ENCODE data around the gene ZNF8. TPM values are rescaled to one million over a fixed set of nuclear protein-coding genes. Genes with fewer than 3 reads are reported as not detected.
"Not testable (repeated sequence)": the region's sequence is repeated elsewhere in the genome, so short reads cannot be mapped to it uniquely, and the experiment has no call there.

Gene ZNF8
- total RNA-seq, result 1 to 10 TPM; 4.4 to 4.5 TPM

- peak within 1 kb of the TSS; percentile 95 for H3K27ac Mint-ChIP-seq
- intact Hi-C loops (cut with DNase I, micrococcal nuclease), result loop anchor here (1.0 to 2.0 kb wide), 21 partner anchors 27 to 998 kb away; partner anchors contain the start of genes ERVK3-1 (in 2 of the 2), ZNF584 (in 2 of the 2), ZSCAN22 (in 2 of the 2) and MZF1 (in 1 of the 2)
- ATAC-seq (peak; percentile 98), DNase-seq (peak; percentile 99)
- ChIA-PET POLR2A (interaction anchor here (0.5 to 1.2 kb wide), 3 partner anchors 41 to 1040 kb away, joined by 3 to 4 read pairs (median 3); no protein-coding TSS in a partner anchor), CTCF (interaction anchor here (0.6 to 0.8 kb wide), 2 partner anchors 8 to 27 kb away, joined by 3 to 5 read pairs; no protein-coding TSS in a partner anchor)
- H3K9me3 Mint-ChIP-seq (ENCODE audit: low read depth), result peaks cover 13% of the 10 kb centered on the region
- peaks cover 28% of the 10 kb centered on the region for H3K4me1 Mint-ChIP-seq
- no peaks in the 10 kb centered on the region for H3K27me3 Mint-ChIP-seq
- peaks cover 60% of the 10 kb centered on the region for H3K36me3 Mint-ChIP-seq (ENCODE audit: low read depth)
- peak within 1 kb of the TSS; percentile 98 for H3K4me3 Mint-ChIP-seq
Observed at GRCh38 chr19:58278541-58279041, at the start of gene ZNF8. Gene ZNF8, plus strand, starts transcription at chr19:58278955. Its CDS starts 127 bp downstream, at chr19:58279082.

- H3K36me3 Mint-ChIP-seq (ENCODE audit: low read depth), result peaks cover 66% of the 10 kb centered on the region
- H3K27me3 Mint-ChIP-seq, result no peaks in the 10 kb centered on the region
- peak overlapping the region; percentile 95 for H3K27ac Mint-ChIP-seq
- peaks cover 40% of the 10 kb centered on the region for H3K9me3 Mint-ChIP-seq (ENCODE audit: low read depth)
- ChIA-PET CTCF (interaction anchor here (0.5 to 1.2 kb wide), 5 partner anchors 15 to 292 kb away, joined by 3 to 4 read pairs (median 3); partner anchors contain the start of gene ZNF274), POLR2A (no interaction called here)
- peaks cover 24% of the 10 kb centered on the region for H3K4me1 Mint-ChIP-seq
- ATAC-seq (peak; percentile 55), DNase-seq (peak; percentile 58)
- H3K4me3 Mint-ChIP-seq, result peak overlapping the region; percentile 91
- intact Hi-C loops (cut with DNase I, micrococcal nuclease), result loop anchor here (2.0 to 5.0 kb wide), 4 partner anchors 46 to 213 kb away; partner anchors contain the start of genes ZNF132 (in 1 of the 2), ZNF274 (in 1 of the 2), ZNF8 (in 1 of the 2) and ZNF837 (in 1 of the 2)
Observed at GRCh38 chr19:58229255-58229639, 49.5 kb upstream of the ZNF8 start.

DNA sequence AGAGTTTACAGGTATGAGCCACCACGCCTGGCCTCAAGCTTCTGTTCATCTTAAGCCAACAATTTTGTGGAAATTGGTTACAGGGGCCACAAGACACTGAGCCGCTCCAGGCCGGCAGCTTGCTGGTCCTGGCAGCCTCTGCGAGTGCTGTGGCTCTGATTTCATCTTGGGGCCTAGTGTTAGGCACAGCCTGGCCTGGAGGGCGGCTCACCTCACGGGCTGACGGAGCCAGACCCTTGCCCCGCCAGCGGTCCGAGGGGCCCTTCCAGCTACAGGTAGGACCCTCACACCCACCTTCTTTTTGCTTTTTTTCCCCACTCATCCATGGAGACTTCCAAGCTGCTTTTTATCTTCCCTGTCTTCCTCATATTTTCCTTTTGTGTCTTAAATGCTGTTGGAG is 41.4 kb upstream of the ZNF8 start:
- intact Hi-C loops (cut with DNase I, micrococcal nuclease), result no loop called here

GRCh38 chr19:58243351-58243750 is 35.4 kb upstream of the ZNF8 start:
- peaks cover 99% of the 10 kb centered on the region for H3K36me3 Mint-ChIP-seq (ENCODE audit: low read depth)
- no peaks in the 10 kb centered on the region for H3K27me3 Mint-ChIP-seq
- no peak overlapping the region for H3K4me3 Mint-ChIP-seq
- peaks cover 48% of the 10 kb centered on the region for H3K9me3 Mint-ChIP-seq (ENCODE audit: low read depth)
- DNase-seq (no peak), ATAC-seq (no peak)
- intact Hi-C loops (cut with DNase I, micrococcal nuclease), result no loop called here
- CTCF ChIA-PET, result no interaction called here
- H3K27ac Mint-ChIP-seq, result no peak overlapping the region
- POLR2A ChIA-PET, result no interaction called here
- H3K4me1 Mint-ChIP-seq, result peaks cover under 1% of the 10 kb centered on the region

More for the DNA sequence above, 41.4 kb upstream of the ZNF8 start:
- H3K4me1 Mint-ChIP-seq, result peaks cover 1% of the 10 kb centered on the region
- H3K27ac Mint-ChIP-seq, result no peak overlapping the region
- ATAC-seq, result no peak
- peaks cover 47% of the 10 kb centered on the region for H3K9me3 Mint-ChIP-seq (ENCODE audit: low read depth)
- ChIA-PET CTCF (no interaction called here), POLR2A (interaction anchor here (0.6 to 1.2 kb wide), 2 partner anchors 41 to 510 kb away, joined by 3 to 4 read pairs; partner anchors contain the start of gene ZNF8)
- peaks cover 95% of the 10 kb centered on the region for H3K36me3 Mint-ChIP-seq (ENCODE audit: low read depth)
- H3K4me3 Mint-ChIP-seq, result no peak overlapping the region
- DNase-seq, result no peak
- no peaks in the 10 kb centered on the region for H3K27me3 Mint-ChIP-seq

GRCh38 chr19:58248886-58249285 is 29.9 kb upstream of the ZNF8 start:
- DNase-seq, result no peak
- POLR2A ChIA-PET, result no interaction called here
- intact Hi-C loops (cut with DNase I, micrococcal nuclease), result loop anchor here in 1 of 2 experiments (5.0 kb wide), 1 partner anchor 52 kb away; no protein-coding TSS in a partner anchor
- Mint-ChIP-seq H3K9me3 (ENCODE audit: low read depth) (peaks cover 48% of the 10 kb centered on the region), H3K4me3 (no peak overlapping the region), H3K27me3 (no peaks in the 10 kb centered on the region), H3K36me3 (ENCODE audit: low read depth) (peaks cover 98% of the 10 kb centered on the region), H3K4me1 (peaks cover 7% of the 10 kb centered on the region), H3K27ac (peak overlapping the region; percentile 25)
- no peak for ATAC-seq
- CTCF ChIA-PET, result no interaction called here

DNA sequence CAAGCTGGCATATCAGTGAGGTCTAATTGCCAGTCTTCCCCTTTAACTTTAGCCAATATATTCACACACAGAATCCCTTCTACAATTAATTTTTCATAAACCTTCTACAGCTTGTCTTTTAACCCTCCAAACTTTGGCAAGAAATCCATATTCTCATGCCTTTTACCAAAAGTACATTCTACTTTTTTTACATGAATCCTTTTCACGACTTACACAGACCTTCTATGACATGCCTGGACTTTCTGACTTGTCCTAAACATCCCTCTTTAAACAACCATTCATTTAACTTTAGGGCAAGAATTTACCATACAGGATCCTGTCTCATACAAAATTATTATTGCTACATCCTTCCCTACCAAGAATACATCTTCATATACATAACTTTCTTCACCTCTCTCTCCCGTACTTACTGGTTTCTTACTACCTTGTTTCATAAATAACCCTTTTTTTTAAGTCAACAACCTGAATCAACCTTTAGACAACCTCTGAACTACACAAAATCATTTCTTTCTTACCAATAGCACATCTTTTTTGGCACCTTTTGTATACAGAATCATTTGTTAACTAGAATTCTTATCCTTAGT is 26.6 kb upstream of the ZNF8 start:
- ChIA-PET POLR2A (no interaction called here), CTCF (no interaction called here)
- no peak overlapping the region for H3K4me3 Mint-ChIP-seq
- no peak for ATAC-seq
- intact Hi-C loops (cut with DNase I, micrococcal nuclease), result no loop called here
- H3K27ac Mint-ChIP-seq, result no peak overlapping the region
- H3K9me3 Mint-ChIP-seq (ENCODE audit: low read depth), result peaks cover 57% of the 10 kb centered on the region
- H3K4me1 Mint-ChIP-seq, result peaks cover 7% of the 10 kb centered on the region
- H3K36me3 Mint-ChIP-seq (ENCODE audit: low read depth), result peaks cover 98% of the 10 kb centered on the region
- H3K27me3 Mint-ChIP-seq, result no peaks in the 10 kb centered on the region
- no peak for DNase-seq

- H3K27ac Mint-ChIP-seq; POLR2A ChIA-PET; CTCF ChIA-PET; H3K4me3 Mint-ChIP-seq; H3K4me1 Mint-ChIP-seq; ATAC-seq; intact Hi-C loops (cut with DNase I, micrococcal nuclease); H3K27me3 Mint-ChIP-seq; DNase-seq: not testable (repeated sequence)
- Mint-ChIP-seq H3K9me3 (ENCODE audit: low read depth) (peaks cover 65% of the 10 kb centered on the region), H3K36me3 (ENCODE audit: low read depth) (peaks cover 99% of the 10 kb centered on the region)
Observed at GRCh38 chr19:58258259-58258658, 20.5 kb upstream of the ZNF8 start.

GRCh38 chr19:58261600-58261967 is 17.2 kb upstream of the ZNF8 start:
- intact Hi-C loops (cut with DNase I, micrococcal nuclease), result loop anchor here in 1 of 2 experiments (5.0 to 10.0 kb wide), 2 partner anchors 64 to 487 kb away; no protein-coding TSS in a partner anchor
- Mint-ChIP-seq H3K27ac (no peak overlapping the region), H3K27me3 (no peaks in the 10 kb centered on the region), H3K36me3 (ENCODE audit: low read depth) (peaks cover 97% of the 10 kb centered on the region), H3K9me3 (ENCODE audit: low read depth) (peaks cover 49% of the 10 kb centered on the region), H3K4me1 (no peaks in the 10 kb centered on the region), H3K4me3 (no peak overlapping the region)
- DNase-seq (no peak), ATAC-seq (peak; percentile 36)
- POLR2A ChIA-PET, result no interaction called here
- CTCF ChIA-PET, result interaction anchor here (0.7 kb wide), 1 partner anchor 166 kb away, joined by 3 read pairs; no protein-coding TSS in a partner anchor

DNA sequence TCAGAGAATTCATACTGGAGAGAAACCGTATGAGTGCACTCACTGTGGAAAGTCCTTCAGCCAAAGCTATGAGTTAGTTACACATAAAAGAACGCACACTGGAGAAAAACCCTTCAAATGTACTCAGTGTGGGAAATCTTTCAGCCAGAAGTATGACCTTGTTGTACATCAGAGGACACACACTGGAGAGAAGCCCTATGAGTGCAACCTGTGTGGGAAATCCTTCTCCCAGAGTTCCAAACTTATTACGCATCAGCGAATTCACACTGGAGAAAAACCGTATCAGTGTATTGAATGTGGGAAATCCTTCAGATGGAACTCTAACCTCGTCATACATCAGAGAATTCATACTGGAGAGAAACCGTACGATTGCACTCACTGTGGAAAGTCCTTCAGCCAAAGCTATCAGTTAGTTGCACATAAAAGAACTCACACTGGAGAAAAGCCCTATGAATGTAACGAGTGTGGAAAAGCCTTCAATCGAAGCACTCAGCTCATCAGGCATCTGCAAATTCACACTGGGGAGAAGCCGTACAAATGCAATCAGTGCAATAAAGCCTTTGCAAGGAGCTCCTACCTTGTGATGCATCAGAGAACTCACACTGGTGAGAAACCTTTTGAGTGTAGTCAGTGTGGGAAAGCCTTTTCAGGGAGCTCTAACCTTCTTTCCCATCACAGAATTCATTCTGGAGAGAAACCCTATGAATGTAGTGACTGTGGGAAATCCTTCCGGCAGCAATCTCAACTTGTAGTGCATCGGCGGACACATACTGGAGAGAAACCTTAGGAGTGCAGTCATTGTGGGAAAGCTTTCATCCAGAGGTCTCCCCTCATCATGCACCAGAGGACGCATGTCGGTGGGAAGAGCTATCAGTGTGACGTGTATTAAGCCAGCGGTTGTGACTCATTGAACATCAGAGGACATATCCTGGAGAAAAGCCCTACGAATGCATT is 16.5 kb upstream of the ZNF8 start:
- Mint-ChIP-seq H3K27ac (no peak overlapping the region), H3K27me3 (no peaks in the 10 kb centered on the region), H3K4me3 (no peak overlapping the region), H3K9me3 (ENCODE audit: low read depth) (peaks cover 48% of the 10 kb centered on the region), H3K4me1 (no peaks in the 10 kb centered on the region), H3K36me3 (ENCODE audit: low read depth) (peaks cover 96% of the 10 kb centered on the region)
- ATAC-seq (no peak), DNase-seq (no peak)
- intact Hi-C loops (cut with DNase I, micrococcal nuclease), result loop anchor here in 1 of 2 experiments (5.0 to 10.0 kb wide), 2 partner anchors 65 to 487 kb away; no protein-coding TSS in a partner anchor
- CTCF ChIA-PET, result no interaction called here
- POLR2A ChIA-PET, result no interaction called here

- no peak overlapping the region for H3K27ac Mint-ChIP-seq
- H3K9me3 Mint-ChIP-seq (ENCODE audit: low read depth), result peaks cover 41% of the 10 kb centered on the region
- ATAC-seq (no peak), DNase-seq (no peak)
- H3K36me3 Mint-ChIP-seq (ENCODE audit: low read depth), result peaks cover 94% of the 10 kb centered on the region
- ChIA-PET POLR2A (no interaction called here), CTCF (no interaction called here)
- H3K4me1 Mint-ChIP-seq, result no peaks in the 10 kb centered on the region
- H3K27me3 Mint-ChIP-seq, result no peaks in the 10 kb centered on the region
- no peak overlapping the region for H3K4me3 Mint-ChIP-seq
- intact Hi-C loops (cut with DNase I, micrococcal nuclease), result loop anchor here in 1 of 2 experiments (5.0 to 10.0 kb wide), 2 partner anchors 66 to 488 kb away; no protein-coding TSS in a partner anchor
Observed at GRCh38 chr19:58262922-58263296, 15.8 kb upstream of the ZNF8 start.

DNA sequence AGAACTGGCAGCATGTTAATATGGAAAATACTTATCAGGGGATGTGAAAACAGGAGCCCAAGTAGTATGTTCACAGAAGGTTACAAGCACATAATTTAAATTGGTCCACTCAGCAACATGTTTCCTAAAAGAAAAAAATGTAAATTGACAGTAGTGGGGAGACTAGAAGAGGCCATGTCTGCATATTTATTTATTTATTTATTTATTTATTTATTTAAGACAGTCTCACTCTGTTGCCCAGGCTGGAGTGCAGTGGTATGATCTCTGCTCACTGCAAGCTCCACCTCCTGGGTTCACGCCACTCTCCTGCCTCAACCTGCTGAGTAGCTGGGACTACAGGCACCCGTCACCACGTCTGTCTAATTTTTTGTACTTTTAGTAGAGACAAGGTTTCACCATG is 13.7 kb upstream of the ZNF8 start:
- Mint-ChIP-seq H3K27ac (no peak overlapping the region), H3K4me1 (no peaks in the 10 kb centered on the region), H3K4me3 (no peak overlapping the region), H3K9me3 (ENCODE audit: low read depth) (peaks cover 35% of the 10 kb centered on the region), H3K36me3 (ENCODE audit: low read depth) (peaks cover 84% of the 10 kb centered on the region), H3K27me3 (no peaks in the 10 kb centered on the region)
- ChIA-PET CTCF (interaction anchor here (0.6 kb wide), 1 partner anchor 840 kb away, joined by 3 read pairs; no protein-coding TSS in a partner anchor), POLR2A (no interaction called here)
- no peak for DNase-seq
- ATAC-seq, result no peak
- intact Hi-C loops (cut with DNase I, micrococcal nuclease), result loop anchor here in 1 of 2 experiments (10.0 kb wide), 1 partner anchor 490 kb away; no protein-coding TSS in a partner anchor

Measured in activated CD4-positive, alpha-beta T cell treated with anti-CD3 and anti-CD28 coated beads for 36 hours (primary cell).